MM.1S (cell line): Measurements from ENCODE around the gene BPGM.

Experiments used
- CTCF ChIP-seq: fragments of 300-600 bp; sonication (generic); IDR thresholded peaks from 2 replicates; pipeline ENCODE4 v1.5.1; 2016; ENCODE audit warnings: antibody characterized with exemption, low read length, mixed read lengths
- EZH2 ChIP-seq: fragments of 300-600 bp; sonication (generic); optimal IDR thresholded peaks from 2 replicates; pipeline ENCODE3; 2017; ENCODE audit warnings: low read depth, mild to moderate bottlenecking, antibody characterized with exemption, low read length, mixed read lengths
- EZH2phosphoT487 ChIP-seq: fragments of 300-600 bp; sonication (generic); IDR thresholded peaks from 2 replicates; pipeline ENCODE4 v1.6.1; 2018; ENCODE audit warnings: antibody characterized with exemption, low read length

DNA sequence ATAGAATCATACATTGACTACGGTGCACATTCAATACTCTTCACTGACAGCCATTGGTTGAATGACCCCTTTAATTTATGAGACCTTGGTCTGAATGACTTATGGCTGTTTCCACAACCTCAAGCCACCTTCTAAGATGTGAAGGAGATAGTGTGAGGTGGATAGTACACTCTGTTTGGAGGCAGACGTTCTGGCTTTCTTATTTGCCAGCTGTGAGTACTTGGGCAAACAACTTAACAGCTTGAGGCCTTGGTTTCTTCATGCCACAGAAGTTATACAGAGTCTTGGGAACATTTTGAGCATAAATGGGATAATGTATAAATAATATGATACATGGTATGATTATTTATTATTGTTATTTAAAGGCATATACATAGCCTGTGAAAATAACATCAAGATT, 62.0 kb downstream of the BPGM start:
- TF ChIP-seq EZH2 (no peak), CTCF (no peak), EZH2phosphoT487 (no peak)
